Keratinocyte (primary cell): ENCODE measurements around the gene STK32C.

Source experiments
- CTCF ChIP-seq, 3 experiments: IDR thresholded peaks in 1 of 3; conservative IDR thresholded peaks in 1 of 3; optimal IDR thresholded peaks in 1 of 3; 2 replicates in 2 of 3; 3 replicates in 1 of 3; pipeline versions ENCODE3 to v1.5.1; 2011; ENCODE audit warnings: low read length in 3 of 3, mild to moderate bottlenecking in 3 of 3, moderate library complexity in 2 of 3, control low read depth in 1 of 3, inconsistent platforms in 1 of 3; ENCODE audit not compliant: insufficient read depth in 2 of 3; ENCODE audit errors: extremely low read depth in 1 of 3
- EZH2 ChIP-seq: IDR thresholded peaks from one replicate; pipeline ENCODE4 v1.6.1; 2012; ENCODE audit warnings: inconsistent platforms, mild to moderate bottlenecking, low read length, moderate library complexity

GRCh38 chr10:132245056-132245455 lies 62.7 kb downstream of the STK32C start:
- TF ChIP-seq CTCF (optimal IDR thresholded peaks at IDR 0.05 in 1 of 3, IDR thresholded peaks at IDR 0.05 in 1 of 3, conservative IDR thresholded peaks at IDR 0.05 in 1 of 3; ENCODE audit: extremely low read depth in 1 of 3, insufficient read depth in 2 of 3, low read length in 3 of 3) (no peak), EZH2 (no peak)
